ENCODE results near the gene TEKT1.
"Not testable (repeated sequence)": the region's sequence is repeated elsewhere in the genome, so short reads cannot be mapped to it uniquely, and the experiment has no call there.

DNA sequence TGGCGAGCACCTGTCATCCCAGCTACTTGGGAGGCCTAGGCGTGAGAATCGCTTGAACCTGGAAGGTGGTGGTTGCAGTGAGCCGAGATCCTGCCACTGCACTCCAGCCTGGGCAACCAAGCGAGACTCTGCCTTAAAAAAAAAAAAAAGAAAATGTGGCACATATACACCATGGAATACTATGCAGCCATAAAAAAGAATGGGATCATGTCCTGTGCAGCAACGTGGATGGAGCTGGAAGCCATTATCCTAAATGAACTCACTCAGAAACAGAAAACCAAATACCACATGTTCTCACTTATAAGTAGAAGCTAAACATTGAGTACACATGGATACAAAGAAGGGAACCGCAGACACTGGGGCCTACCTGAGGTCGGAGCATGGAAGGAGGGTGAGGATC is 56.6 kb downstream of the TEKT1 start:
- TF ChIP-seq, protein P1, sequence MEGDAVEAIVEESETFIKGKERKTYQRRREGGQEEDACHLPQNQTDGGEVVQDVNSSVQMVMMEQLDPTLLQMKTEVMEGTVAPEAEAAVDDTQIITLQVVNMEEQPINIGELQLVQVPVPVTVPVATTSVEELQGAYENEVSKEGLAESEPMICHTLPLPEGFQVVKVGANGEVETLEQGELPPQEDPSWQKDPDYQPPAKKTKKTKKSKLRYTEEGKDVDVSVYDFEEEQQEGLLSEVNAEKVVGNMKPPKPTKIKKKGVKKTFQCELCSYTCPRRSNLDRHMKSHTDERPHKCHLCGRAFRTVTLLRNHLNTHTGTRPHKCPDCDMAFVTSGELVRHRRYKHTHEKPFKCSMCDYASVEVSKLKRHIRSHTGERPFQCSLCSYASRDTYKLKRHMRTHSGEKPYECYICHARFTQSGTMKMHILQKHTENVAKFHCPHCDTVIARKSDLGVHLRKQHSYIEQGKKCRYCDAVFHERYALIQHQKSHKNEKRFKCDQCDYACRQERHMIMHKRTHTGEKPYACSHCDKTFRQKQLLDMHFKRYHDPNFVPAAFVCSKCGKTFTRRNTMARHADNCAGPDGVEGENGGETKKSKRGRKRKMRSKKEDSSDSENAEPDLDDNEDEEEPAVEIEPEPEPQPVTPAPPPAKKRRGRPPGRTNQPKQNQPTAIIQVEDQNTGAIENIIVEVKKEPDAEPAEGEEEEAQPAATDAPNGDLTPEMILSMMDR (conservative IDR thresholded peaks at IDR 0.05), result not testable (repeated sequence)
- not testable (repeated sequence) for TF ChIP-seq EZH2 (IDR thresholded peaks at IDR 0.05; ENCODE audit: low read depth)
